Measurements from ENCODE around the gene DUOX1.

DNA sequence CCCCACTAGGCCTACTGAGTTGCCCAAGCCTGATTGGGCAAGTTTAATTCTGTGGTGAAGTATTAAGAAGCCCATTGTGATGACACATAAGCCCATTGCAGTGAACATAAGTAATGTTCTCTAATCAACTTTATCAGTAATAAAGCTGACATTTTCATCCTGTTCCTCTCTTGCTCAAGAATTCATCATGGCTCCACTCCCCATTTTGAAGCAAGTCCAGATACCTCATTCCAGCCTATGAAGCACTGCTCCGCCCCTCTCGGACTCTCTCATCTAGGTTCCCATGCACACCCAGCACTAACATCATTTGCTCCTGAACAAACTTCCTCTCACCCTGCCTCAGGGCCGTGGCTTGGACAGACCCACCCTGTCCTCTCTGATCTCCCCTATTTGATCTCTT is 47.5 kb downstream of the DUOX1 start:
- TF ChIP-seq, protein P1, sequence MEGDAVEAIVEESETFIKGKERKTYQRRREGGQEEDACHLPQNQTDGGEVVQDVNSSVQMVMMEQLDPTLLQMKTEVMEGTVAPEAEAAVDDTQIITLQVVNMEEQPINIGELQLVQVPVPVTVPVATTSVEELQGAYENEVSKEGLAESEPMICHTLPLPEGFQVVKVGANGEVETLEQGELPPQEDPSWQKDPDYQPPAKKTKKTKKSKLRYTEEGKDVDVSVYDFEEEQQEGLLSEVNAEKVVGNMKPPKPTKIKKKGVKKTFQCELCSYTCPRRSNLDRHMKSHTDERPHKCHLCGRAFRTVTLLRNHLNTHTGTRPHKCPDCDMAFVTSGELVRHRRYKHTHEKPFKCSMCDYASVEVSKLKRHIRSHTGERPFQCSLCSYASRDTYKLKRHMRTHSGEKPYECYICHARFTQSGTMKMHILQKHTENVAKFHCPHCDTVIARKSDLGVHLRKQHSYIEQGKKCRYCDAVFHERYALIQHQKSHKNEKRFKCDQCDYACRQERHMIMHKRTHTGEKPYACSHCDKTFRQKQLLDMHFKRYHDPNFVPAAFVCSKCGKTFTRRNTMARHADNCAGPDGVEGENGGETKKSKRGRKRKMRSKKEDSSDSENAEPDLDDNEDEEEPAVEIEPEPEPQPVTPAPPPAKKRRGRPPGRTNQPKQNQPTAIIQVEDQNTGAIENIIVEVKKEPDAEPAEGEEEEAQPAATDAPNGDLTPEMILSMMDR (CRISPR knock-in tag; IDR thresholded peaks at IDR 0.05) = no peak
- no peak for TF ChIP-seq ZFY (CRISPR knock-in tag; IDR thresholded peaks at IDR 0.05)
